MM.1S (cell line): Measurements from ENCODE around the gene SLC28A1.
"Not testable (repeated sequence)": the region's sequence is repeated elsewhere in the genome, so short reads cannot be mapped to it uniquely, and the experiment has no call there.

ENCODE experiments used
- DNase-seq: peaks from one replicate; pipeline ENCODE4 v3.0.0-alpha.2; 2015
- H2AFZ ChIP-seq: fragments of 300-600 bp; sonication (generic); 2 replicates; pipeline ENCODE4 v1.6.0; 2016; ENCODE audit warnings: antibody characterized with exemption, low read length
- H3F3A ChIP-seq: fragments of 300-600 bp; sonication (generic); 2 replicates; pipeline ENCODE4 v1.6.1; 2016; ENCODE audit warnings: mild to moderate bottlenecking, antibody characterized with exemption, low read length, moderate library complexity, mixed read lengths; ENCODE audit not compliant: insufficient read depth
- H3K27ac ChIP-seq: fragments of 300-600 bp; sonication (generic); 2 replicates; pipeline ENCODE4 v1.5.1; 2016; ENCODE audit warnings: mild to moderate bottlenecking, low read length
- H3K27me3 ChIP-seq: fragments of 300-600 bp; sonication (generic); replicated peaks from 2 replicates; pipeline ENCODE4 v1.6.0; 2016; ENCODE audit warnings: low read length; ENCODE audit not compliant: insufficient read depth
- H3K36me3 ChIP-seq: fragments of 300-600 bp; sonication (generic); replicated peaks from 2 replicates; pipeline ENCODE4 v1.6.1; 2016; ENCODE audit warnings: mild to moderate bottlenecking, low read length, mixed read lengths; ENCODE audit not compliant: insufficient read depth
- H3K4me1 ChIP-seq: fragments of 300-600 bp; sonication (generic); 2 replicates; pipeline ENCODE4 v1.6.1; 2016; ENCODE audit warnings: low read length, mixed read lengths
- H3K4me2 ChIP-seq: fragments of 300-600 bp; sonication (generic); 2 replicates; pipeline ENCODE4 v1.6.0; 2016; ENCODE audit warnings: low read depth, low read length
- H3K4me3 ChIP-seq: fragments of 300-600 bp; sonication (generic); 2 replicates; pipeline ENCODE4 v1.5.1; 2016; ENCODE audit warnings: low read length, mixed read lengths
- H3K79me2 ChIP-seq: fragments of 300-600 bp; sonication (generic); 2 replicates; pipeline ENCODE4 v1.6.1; 2016; ENCODE audit warnings: mixed run types, low read length, mixed read lengths
- H3K9ac ChIP-seq: fragments of 300-600 bp; sonication (generic); 2 replicates; pipeline ENCODE4 v1.6.1; 2016; ENCODE audit warnings: low read length, mixed read lengths
- H3K9me2 ChIP-seq: fragments of 300-600 bp; sonication (generic); replicated peaks from 2 replicates; pipeline ENCODE4 v1.6.1; 2016; ENCODE audit warnings: mild to moderate bottlenecking, low read length, mixed read lengths; ENCODE audit not compliant: insufficient read depth
- H3K9me3 ChIP-seq: fragments of 300-600 bp; sonication (generic); replicated peaks from 2 replicates; pipeline ENCODE4 v1.6.1; 2016; ENCODE audit warnings: mild to moderate bottlenecking, low read length, mixed read lengths; ENCODE audit not compliant: insufficient read depth
- H4K20me1 ChIP-seq: fragments of 300-600 bp; sonication (generic); 2 replicates; pipeline ENCODE4 v1.6.1; 2016; ENCODE audit warnings: mild to moderate bottlenecking, low read length, moderate library complexity, mixed read lengths; ENCODE audit not compliant: insufficient read depth
- EZH2 ChIP-seq: fragments of 300-600 bp; sonication (generic); optimal IDR thresholded peaks from 2 replicates; pipeline ENCODE3; 2017; ENCODE audit warnings: low read depth, mild to moderate bottlenecking, antibody characterized with exemption, low read length, mixed read lengths
- EZH2phosphoT487 ChIP-seq: fragments of 300-600 bp; sonication (generic); IDR thresholded peaks from 2 replicates; pipeline ENCODE4 v1.6.1; 2018; ENCODE audit warnings: antibody characterized with exemption, low read length
- TF ChIP-seq, protein P1 (sequence below): fragments of 300-600 bp; sonication (generic); IDR thresholded peaks from 2 replicates; pipeline ENCODE4 v1.5.1; 2016; ENCODE audit warnings: antibody characterized with exemption, low read length, mixed read lengths

SLC28A1 gene

GRCh38 chr15:84983711-84984110 is 99.2 kb downstream of the SLC28A1 start:
- Histone ChIP-seq H3K79me2 (peaks cover 23% of the 10 kb centered on the region), H3K4me3 (no peak overlapping the region), H3F3A (0 out of 2 replicates have a peak, but pooled peaks cover 3% of the 10 kb centered on the region), H3K4me2 (no peak overlapping the region), H3K9me3 (no peaks in the 10 kb centered on the region), H3K4me1 (no peaks in the 10 kb centered on the region; the same call in 1 of the 2 replicates), H3K27ac (no peak overlapping the region), H3K36me3 (no peaks in the 10 kb centered on the region), H4K20me1 (no peaks in the 10 kb centered on the region), H3K9ac (no peak overlapping the region), H2AFZ (no peak overlapping the region), H3K9me2 (no peaks in the 10 kb centered on the region), H3K27me3 (no peaks in the 10 kb centered on the region)
- DNase-seq: no peak
- no peak for TF ChIP-seq EZH2

DNA sequence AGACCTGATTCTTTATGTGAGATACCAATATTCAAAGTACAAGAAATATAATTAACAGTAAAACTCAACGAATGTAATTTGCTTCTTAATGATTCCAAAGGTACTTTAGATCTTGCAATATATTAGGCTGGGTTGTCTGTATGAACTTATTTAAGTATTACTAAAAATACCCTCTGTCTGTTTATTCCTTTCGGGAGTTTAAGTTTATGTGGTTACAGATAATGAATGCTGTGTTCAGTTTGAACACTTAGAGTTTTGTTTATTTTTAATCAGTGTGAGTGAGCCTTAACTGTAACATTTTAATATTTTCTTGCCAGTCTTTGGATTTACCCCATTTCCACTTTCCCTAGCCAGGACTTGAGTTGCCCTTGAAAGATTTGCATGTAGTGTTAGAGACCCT is 100.7 kb downstream of the SLC28A1 start:
- H3K79me2 ChIP-seq: peaks cover 33% of the 10 kb centered on the region
- H3K4me1 ChIP-seq: no peaks in the 10 kb centered on the region; the same call in 1 of the 2 replicates
- 0 out of 2 replicates have a peak, but pooled peaks cover 3% of the 10 kb centered on the region for H3F3A ChIP-seq
- no peaks in the 10 kb centered on the region for H3K27me3 ChIP-seq
- TF ChIP-seq, protein P1, sequence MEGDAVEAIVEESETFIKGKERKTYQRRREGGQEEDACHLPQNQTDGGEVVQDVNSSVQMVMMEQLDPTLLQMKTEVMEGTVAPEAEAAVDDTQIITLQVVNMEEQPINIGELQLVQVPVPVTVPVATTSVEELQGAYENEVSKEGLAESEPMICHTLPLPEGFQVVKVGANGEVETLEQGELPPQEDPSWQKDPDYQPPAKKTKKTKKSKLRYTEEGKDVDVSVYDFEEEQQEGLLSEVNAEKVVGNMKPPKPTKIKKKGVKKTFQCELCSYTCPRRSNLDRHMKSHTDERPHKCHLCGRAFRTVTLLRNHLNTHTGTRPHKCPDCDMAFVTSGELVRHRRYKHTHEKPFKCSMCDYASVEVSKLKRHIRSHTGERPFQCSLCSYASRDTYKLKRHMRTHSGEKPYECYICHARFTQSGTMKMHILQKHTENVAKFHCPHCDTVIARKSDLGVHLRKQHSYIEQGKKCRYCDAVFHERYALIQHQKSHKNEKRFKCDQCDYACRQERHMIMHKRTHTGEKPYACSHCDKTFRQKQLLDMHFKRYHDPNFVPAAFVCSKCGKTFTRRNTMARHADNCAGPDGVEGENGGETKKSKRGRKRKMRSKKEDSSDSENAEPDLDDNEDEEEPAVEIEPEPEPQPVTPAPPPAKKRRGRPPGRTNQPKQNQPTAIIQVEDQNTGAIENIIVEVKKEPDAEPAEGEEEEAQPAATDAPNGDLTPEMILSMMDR: no peak
- TF ChIP-seq EZH2phosphoT487 (no peak), EZH2 (no peak)
- no peaks in the 10 kb centered on the region for H3K9me2 ChIP-seq
- H3K9me3 ChIP-seq: no peaks in the 10 kb centered on the region
- no peaks in the 10 kb centered on the region for H3K36me3 ChIP-seq
- no peaks in the 10 kb centered on the region for H4K20me1 ChIP-seq
- H3K9ac ChIP-seq: no peak overlapping the region
- H3K4me2 ChIP-seq: no peak overlapping the region
- no peak for DNase-seq
- H3K27ac ChIP-seq: no peak overlapping the region
- H3K4me3 ChIP-seq: no peak overlapping the region
- no peak overlapping the region for H2AFZ ChIP-seq

DNA sequence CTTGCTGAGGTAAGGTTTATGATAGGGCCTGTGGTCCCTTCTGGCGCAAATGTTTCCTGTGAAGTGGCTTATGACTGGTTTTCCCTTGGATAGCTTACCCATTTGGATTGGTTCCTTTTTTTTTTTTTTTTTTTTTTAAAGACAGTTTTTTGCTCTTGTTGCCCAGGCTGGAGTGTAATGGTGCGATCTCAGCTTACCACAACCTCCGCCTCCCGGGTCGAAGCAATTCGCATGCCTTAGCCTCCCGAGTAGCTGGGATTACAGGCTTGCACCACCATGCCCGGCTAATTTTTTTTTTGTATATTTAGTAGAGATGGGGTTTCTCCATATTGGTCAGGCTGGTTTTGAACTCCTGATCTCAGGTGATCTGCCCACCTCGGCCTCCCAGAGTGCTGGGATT is 102.9 kb downstream of the SLC28A1 start:
- not testable (repeated sequence) for H3K27me3 ChIP-seq, H3K9me3 ChIP-seq, H4K20me1 ChIP-seq, H3F3A ChIP-seq, H2AFZ ChIP-seq, H3K4me2 ChIP-seq, H3K9me2 ChIP-seq, H3K4me3 ChIP-seq, DNase-seq, H3K4me1 ChIP-seq, H3K36me3 ChIP-seq, H3K27ac ChIP-seq, H3K9ac ChIP-seq
- peaks cover 36% of the 10 kb centered on the region for H3K79me2 ChIP-seq

DNA sequence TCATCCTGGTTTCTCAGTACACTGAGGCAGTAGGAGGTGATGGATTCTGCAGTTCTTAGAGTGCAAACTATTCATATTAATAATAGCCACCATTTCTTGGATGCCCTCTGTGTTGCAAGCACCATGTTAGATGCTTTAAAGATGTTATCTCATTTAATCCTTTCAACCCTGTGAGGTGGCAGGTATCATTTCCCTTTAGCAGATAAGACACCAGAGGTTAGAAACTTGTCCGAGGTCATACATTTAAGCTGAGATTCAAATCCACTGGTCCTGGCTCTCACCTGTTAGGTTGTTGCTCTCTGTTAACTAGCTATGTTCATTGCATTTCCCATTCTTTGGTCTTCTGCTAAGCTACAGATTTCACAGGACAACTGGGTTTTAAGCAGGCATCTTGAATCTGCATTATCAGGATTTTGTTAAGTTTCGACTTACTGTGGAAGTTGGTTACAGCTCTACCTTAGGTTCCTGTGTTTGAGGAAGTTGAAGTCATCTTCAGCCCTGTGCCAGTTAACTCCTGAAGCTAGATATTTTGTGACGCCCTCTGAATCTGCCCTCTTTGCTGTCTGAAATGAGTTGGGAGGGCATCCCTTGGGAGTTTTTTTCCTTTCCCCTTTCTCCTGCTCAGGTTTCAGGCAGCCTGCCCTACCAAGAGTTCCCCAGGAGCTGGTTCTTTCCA is 103.6 kb downstream of the SLC28A1 start:
- no peaks in the 10 kb centered on the region for H3K36me3 ChIP-seq
- TF ChIP-seq EZH2: no peak
- TF ChIP-seq, protein P1: no peak
- no peak for TF ChIP-seq EZH2phosphoT487
- no peak overlapping the region for H2AFZ ChIP-seq
- H4K20me1 ChIP-seq: no peaks in the 10 kb centered on the region
- H3K27ac ChIP-seq: no peak overlapping the region
- no peaks in the 10 kb centered on the region for H3K9me2 ChIP-seq
- no peak for DNase-seq
- no peaks in the 10 kb centered on the region for H3K4me1 ChIP-seq
- H3K9me3 ChIP-seq: no peaks in the 10 kb centered on the region
- H3K9ac ChIP-seq: no peak overlapping the region
- H3K79me2 ChIP-seq: peaks cover 40% of the 10 kb centered on the region
- H3K4me2 ChIP-seq: no peak overlapping the region
- no peaks in the 10 kb centered on the region for H3F3A ChIP-seq
- no peak overlapping the region for H3K4me3 ChIP-seq
- H3K27me3 ChIP-seq: no peaks in the 10 kb centered on the region
